ENCODE data around the gene LRCH1. TPM values are rescaled to one million over a fixed set of nuclear protein-coding genes. Genes with fewer than 3 reads are reported as not detected.

Gene LRCH1
- total RNA-seq, 4 donors from 2014 or later, result 42.7 to 66.0 (median 53.1) TPM

- TF ChIP-seq POLR2AphosphoS5 (IDR thresholded peaks at IDR 0.05) (no peak), CTCF (IDR thresholded peaks at IDR 0.05) (no peak), EP300 (IDR thresholded peaks at IDR 0.05) (no peak), POLR2A (IDR thresholded peaks at IDR 0.05; ENCODE audit: low read depth) (no peak)
- Histone ChIP-seq H3K27me3 (no peaks in the 10 kb centered on the region), H3K4me1 (no peaks in the 10 kb centered on the region), H3K36me3 (peaks cover 8 to 80% (median 43%) of the 10 kb centered on the region in 4 donors), H3K27ac (replicated peaks in 1 of 4) (no peak overlapping the region), H3K9me3 (no peaks in the 10 kb centered on the region), H3K4me3 (no peak overlapping the region)
- DNase-seq (ENCODE audit: extremely low spot score), result no peak
- intact Hi-C loops (cut with DNase I), result no loop called here
- 81% methylated on average over 1 of the region's 1 CpG for WGBS
Observed at GRCh38 chr13:46738766-46739165, 185.8 kb downstream of the LRCH1 start.

- Histone ChIP-seq H3K36me3 (peaks cover 8 to 78% (median 43%) of the 10 kb centered on the region in 4 donors), H3K4me3 (no peak overlapping the region), H3K27ac (replicated peaks in 1 of 4) (no peak overlapping the region), H3K9me3 (no peaks in the 10 kb centered on the region), H3K4me1 (no peaks in the 10 kb centered on the region), H3K27me3 (no peaks in the 10 kb centered on the region)
- DNase-seq (ENCODE audit: extremely low spot score), result no peak
- 77% methylated on average over 4 of the region's 4 CpGs for WGBS
- intact Hi-C loops (cut with DNase I), result no loop called here
- TF ChIP-seq CTCF (IDR thresholded peaks at IDR 0.05), result no peak
- TF ChIP-seq POLR2AphosphoS5 (IDR thresholded peaks at IDR 0.05), result no peak
- TF ChIP-seq POLR2A (IDR thresholded peaks at IDR 0.05; ENCODE audit: low read depth), result no peak
- no peak for TF ChIP-seq EP300 (IDR thresholded peaks at IDR 0.05)
Observed at GRCh38 chr13:46739447-46740098, 186.6 kb downstream of the LRCH1 start.

GRCh38 chr13:46743191-46743590 is 190.2 kb downstream of the LRCH1 start:
- no peaks in the 10 kb centered on the region for H3K27me3 ChIP-seq
- peaks cover 8 to 76% (median 47%) of the 10 kb centered on the region in 4 donors for H3K36me3 ChIP-seq

GRCh38 chr13:46745062-46745461 is 192.1 kb downstream of the LRCH1 start:
- no peak overlapping the region for H3K4me3 ChIP-seq
- TF ChIP-seq CTCF (IDR thresholded peaks at IDR 0.05) (no peak), EP300 (IDR thresholded peaks at IDR 0.05) (no peak), POLR2AphosphoS5 (IDR thresholded peaks at IDR 0.05) (no peak), POLR2A (IDR thresholded peaks at IDR 0.05; ENCODE audit: low read depth) (no peak)
- no peak overlapping the region for H3K27ac ChIP-seq (replicated peaks in 1 of 4)
- no peak for DNase-seq (ENCODE audit: extremely low spot score)
- peaks cover 8 to 79% (median 61%) of the 10 kb centered on the region in 4 donors for H3K36me3 ChIP-seq
- intact Hi-C loops (cut with DNase I), result no loop called here
- no peaks in the 10 kb centered on the region for H3K9me3 ChIP-seq
- WGBS, result 96% methylated on average over 4 of the region's 4 CpGs
- no peaks in the 10 kb centered on the region for H3K4me1 ChIP-seq
- no peaks in the 10 kb centered on the region for H3K27me3 ChIP-seq

More at GRCh38 chr13:46743191-46743590, 190.2 kb downstream of the LRCH1 start:
- intact Hi-C loops (cut with DNase I), result no loop called here
- Histone ChIP-seq H3K27ac (replicated peaks in 1 of 4) (no peak overlapping the region), H3K4me1 (no peaks in the 10 kb centered on the region), H3K4me3 (no peak overlapping the region), H3K9me3 (no peaks in the 10 kb centered on the region)
- TF ChIP-seq POLR2A (IDR thresholded peaks at IDR 0.05; ENCODE audit: low read depth) (no peak), CTCF (IDR thresholded peaks at IDR 0.05) (no peak), POLR2AphosphoS5 (IDR thresholded peaks at IDR 0.05) (no peak), EP300 (IDR thresholded peaks at IDR 0.05) (no peak)
- 94% methylated on average over 2 of the region's 2 CpGs for WGBS
- DNase-seq (ENCODE audit: extremely low spot score), result no peak

DNA sequence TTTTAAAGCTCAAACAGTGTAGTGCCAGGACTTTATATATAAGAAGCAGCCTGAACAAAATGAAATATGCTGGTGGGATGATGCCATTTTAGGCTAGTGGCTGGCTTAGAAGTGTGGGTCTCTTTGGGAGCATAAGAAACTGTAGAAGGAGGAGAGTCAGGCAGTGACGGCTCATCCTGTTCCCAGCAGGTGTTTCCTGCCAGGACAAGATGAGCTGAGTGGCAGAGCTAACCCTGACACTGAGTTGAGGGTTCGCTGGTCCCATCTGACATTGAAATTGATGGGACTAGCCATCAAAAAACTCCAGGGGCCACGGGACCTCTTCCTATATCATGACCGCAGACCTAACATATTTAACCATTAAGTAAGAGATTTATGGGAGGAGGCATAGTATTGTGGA is 192.7 kb downstream of the LRCH1 start:
- TF ChIP-seq POLR2AphosphoS5 (IDR thresholded peaks at IDR 0.05) (no peak), EP300 (IDR thresholded peaks at IDR 0.05) (no peak), POLR2A (IDR thresholded peaks at IDR 0.05; ENCODE audit: low read depth) (no peak), CTCF (IDR thresholded peaks at IDR 0.05) (no peak)
- H3K27ac ChIP-seq (replicated peaks in 1 of 4), result no peak overlapping the region
- H3K27me3 ChIP-seq, result no peaks in the 10 kb centered on the region
- DNase-seq (ENCODE audit: extremely low spot score), result no peak
- 84% methylated on average over 4 of the region's 4 CpGs for WGBS
- H3K36me3 ChIP-seq, result peaks cover 14 to 82% (median 63%) of the 10 kb centered on the region in 4 donors
- H3K9me3 ChIP-seq, result no peaks in the 10 kb centered on the region
- intact Hi-C loops (cut with DNase I), result no loop called here
- H3K4me3 ChIP-seq, result no peak overlapping the region
- no peaks in the 10 kb centered on the region for H3K4me1 ChIP-seq

Data from esophagus muscularis mucosa (tissue), 4 donors.